T-helper 2 cell treated with Interferon-gamma antibody and Interleukin-4, amounts not matched to agents 5 μg/mL and 100 μg/mL, for 36 hours (primary cell): ENCODE data around the gene HEATR5A.
A peak's percentile ranks its signal among the peaks of the same experiment; 100 is the strongest.
"Not testable (repeated sequence)": the region's sequence is repeated elsewhere in the genome, so short reads cannot be mapped to it uniquely, and the experiment has no call there.

Experiments
- DNase-seq: peaks from one replicate; pipeline ENCODE4 v3.0.0; 2021; ENCODE audit warnings: low spot score
- H3K27ac Mint-ChIP-seq: one replicate; pipeline ENCODE4 v1.8.0; 2021; ENCODE audit warnings: mild to moderate bottlenecking, mixed read lengths
- H3K27me3 Mint-ChIP-seq: one replicate; pipeline ENCODE4 v1.8.0; 2021; ENCODE audit warnings: low read depth, mixed read lengths
- H3K36me3 Mint-ChIP-seq: one replicate; pipeline ENCODE4 v1.8.0; 2021; ENCODE audit warnings: low read depth, mixed read lengths
- H3K4me1 Mint-ChIP-seq: one replicate; pipeline ENCODE4 v1.8.0; 2021; ENCODE audit warnings: low read depth, mixed read lengths
- H3K4me3 Mint-ChIP-seq: one replicate; pipeline ENCODE4 v1.8.0; 2022; ENCODE audit warnings: mild to moderate bottlenecking, moderate library complexity, mixed read lengths
- H3K9me3 Mint-ChIP-seq: one replicate; pipeline ENCODE4 v1.8.0; 2021; ENCODE audit warnings: mixed read lengths

HEATR5A gene

GRCh38 chr14:31420319-31421111 is at the start of gene HEATR5A:
TSS of gene HEATR5A (minus strand) at chr14:31420550. CDS start at chr14:31402975, 17,575 bp downstream.
- peaks cover 1% of the 10 kb centered on the region for H3K36me3 Mint-ChIP-seq
- peak within 1 kb of the TSS; percentile 90 for H3K27ac Mint-ChIP-seq
- H3K4me1 Mint-ChIP-seq: peaks cover 20% of the 10 kb centered on the region
- peak; percentile 91 for DNase-seq
- no peaks in the 10 kb centered on the region for H3K9me3 Mint-ChIP-seq
- peak within 1 kb of the TSS; percentile 97 for H3K4me3 Mint-ChIP-seq
- H3K27me3 Mint-ChIP-seq: peaks cover 2% of the 10 kb centered on the region

- no peaks in the 10 kb centered on the region for H3K27me3 Mint-ChIP-seq
- H3K27ac Mint-ChIP-seq: no peak overlapping the region
- no peak for DNase-seq
- H3K4me3 Mint-ChIP-seq: no peak overlapping the region
- H3K4me1 Mint-ChIP-seq: no peaks in the 10 kb centered on the region
- H3K9me3 Mint-ChIP-seq: no peaks in the 10 kb centered on the region
- no peaks in the 10 kb centered on the region for H3K36me3 Mint-ChIP-seq
These were observed 46.2 kb upstream of the HEATR5A start for GRCh38 chr14:31466554-31466953.

- H3K27ac Mint-ChIP-seq: no peak overlapping the region
- H3K27me3 Mint-ChIP-seq: peaks cover 5% of the 10 kb centered on the region
- H3K9me3 Mint-ChIP-seq: no peaks in the 10 kb centered on the region
- no peak for DNase-seq
- H3K4me3 Mint-ChIP-seq: no peak overlapping the region
- no peaks in the 10 kb centered on the region for H3K4me1 Mint-ChIP-seq
- no peaks in the 10 kb centered on the region for H3K36me3 Mint-ChIP-seq
These were observed 44.8 kb upstream of the HEATR5A start for GRCh38 chr14:31465111-31465510.

GRCh38 chr14:31462450-31462849 is 42.1 kb upstream of the HEATR5A start:
- not testable (repeated sequence) for H3K27me3 Mint-ChIP-seq, H3K27ac Mint-ChIP-seq, H3K9me3 Mint-ChIP-seq, DNase-seq, H3K36me3 Mint-ChIP-seq, H3K4me3 Mint-ChIP-seq
- H3K4me1 Mint-ChIP-seq: peaks cover 12% of the 10 kb centered on the region

- H3K36me3 Mint-ChIP-seq: no peaks in the 10 kb centered on the region
- peaks cover 14% of the 10 kb centered on the region for H3K4me1 Mint-ChIP-seq
- DNase-seq: no peak
- H3K9me3 Mint-ChIP-seq: no peaks in the 10 kb centered on the region
- peaks cover 7% of the 10 kb centered on the region for H3K27me3 Mint-ChIP-seq
- H3K4me3 Mint-ChIP-seq: no peak overlapping the region
- no peak overlapping the region for H3K27ac Mint-ChIP-seq
These were observed 41.2 kb upstream of the HEATR5A start for GRCh38 chr14:31461545-31461944.

GRCh38 chr14:31457665-31458659 is 37.6 kb upstream of the HEATR5A start:
- H3K4me1 Mint-ChIP-seq: peaks cover 32% of the 10 kb centered on the region
- peak overlapping the region; percentile 97 for H3K4me3 Mint-ChIP-seq
- no peaks in the 10 kb centered on the region for H3K36me3 Mint-ChIP-seq

GRCh38 chr14:31456841-31457664 is 36.7 kb upstream of the HEATR5A start, which contains the start of gene DTD2:
TSS of gene DTD2 (minus strand) at chr14:31457506. CDS start at chr14:31457393, 113 bp downstream.
- DNase-seq: peak; percentile 88
- Mint-ChIP-seq H3K9me3 (no peaks in the 10 kb centered on the region), H3K36me3 (peaks cover 4% of the 10 kb centered on the region), H3K4me3 (peak within 1 kb of the TSS; percentile 97), H3K27me3 (peaks cover 7% of the 10 kb centered on the region), H3K27ac (peak within 1 kb of the TSS; percentile 97), H3K4me1 (peaks cover 32% of the 10 kb centered on the region)

More at GRCh38 chr14:31457665-31458659, 37.6 kb upstream of the HEATR5A start:
- peaks cover 7% of the 10 kb centered on the region for H3K27me3 Mint-ChIP-seq
- H3K9me3 Mint-ChIP-seq: no peaks in the 10 kb centered on the region
- DNase-seq: no peak
- H3K27ac Mint-ChIP-seq: peak overlapping the region; percentile 97

GRCh38 chr14:31449971-31450610 is 29.7 kb upstream of the HEATR5A start:
- no peak overlapping the region for H3K4me3 Mint-ChIP-seq
- no peak for DNase-seq
- no peaks in the 10 kb centered on the region for H3K9me3 Mint-ChIP-seq
- H3K27me3 Mint-ChIP-seq: no peaks in the 10 kb centered on the region
- peaks cover 14% of the 10 kb centered on the region for H3K36me3 Mint-ChIP-seq
- H3K4me1 Mint-ChIP-seq: peaks cover 10% of the 10 kb centered on the region
- H3K27ac Mint-ChIP-seq: no peak overlapping the region

- Mint-ChIP-seq H3K4me3 (no peak overlapping the region), H3K27ac (no peak overlapping the region), H3K9me3 (no peaks in the 10 kb centered on the region), H3K27me3 (no peaks in the 10 kb centered on the region), H3K36me3 (peaks cover 15% of the 10 kb centered on the region), H3K4me1 (peaks cover 3% of the 10 kb centered on the region)
- no peak for DNase-seq
These were observed 28.8 kb upstream of the HEATR5A start for GRCh38 chr14:31449136-31449535.

- H3K27me3 Mint-ChIP-seq: no peaks in the 10 kb centered on the region
- no peaks in the 10 kb centered on the region for H3K9me3 Mint-ChIP-seq
- H3K4me3 Mint-ChIP-seq: no peak overlapping the region
- no peak overlapping the region for H3K27ac Mint-ChIP-seq
- DNase-seq: no peak
- peaks cover 10% of the 10 kb centered on the region for H3K36me3 Mint-ChIP-seq
- H3K4me1 Mint-ChIP-seq: no peaks in the 10 kb centered on the region
These were observed 25.4 kb upstream of the HEATR5A start for GRCh38 chr14:31445703-31446102.

GRCh38 chr14:31442284-31442683 is 21.9 kb upstream of the HEATR5A start:
- Mint-ChIP-seq H3K9me3 (peaks cover 6% of the 10 kb centered on the region), H3K27me3 (no peaks in the 10 kb centered on the region), H3K36me3 (peaks cover 12% of the 10 kb centered on the region), H3K4me1 (no peaks in the 10 kb centered on the region), H3K4me3 (no peak overlapping the region), H3K27ac (no peak overlapping the region)
- no peak for DNase-seq

GRCh38 chr14:31441273-31442111 is 21.1 kb upstream of the HEATR5A start:
- Mint-ChIP-seq H3K27ac (no peak overlapping the region), H3K4me1 (no peaks in the 10 kb centered on the region), H3K9me3 (peaks cover 6% of the 10 kb centered on the region), H3K36me3 (peaks cover 12% of the 10 kb centered on the region), H3K27me3 (no peaks in the 10 kb centered on the region), H3K4me3 (no peak overlapping the region)
- no peak for DNase-seq
